Amygdala (tissue), 56 donors: ENCODE results near the gene LMBRD1.
"Not testable (repeated sequence)": the region's sequence is repeated elsewhere in the genome, so short reads cannot be mapped to it uniquely, and the experiment has no call there.

Experiments
- DNase-seq, 56 donors: peaks; one replicate each; lab custom pipeline; 2025; lab: John Stamatoyannopoulos, UW

Gene LMBRD1

DNA sequence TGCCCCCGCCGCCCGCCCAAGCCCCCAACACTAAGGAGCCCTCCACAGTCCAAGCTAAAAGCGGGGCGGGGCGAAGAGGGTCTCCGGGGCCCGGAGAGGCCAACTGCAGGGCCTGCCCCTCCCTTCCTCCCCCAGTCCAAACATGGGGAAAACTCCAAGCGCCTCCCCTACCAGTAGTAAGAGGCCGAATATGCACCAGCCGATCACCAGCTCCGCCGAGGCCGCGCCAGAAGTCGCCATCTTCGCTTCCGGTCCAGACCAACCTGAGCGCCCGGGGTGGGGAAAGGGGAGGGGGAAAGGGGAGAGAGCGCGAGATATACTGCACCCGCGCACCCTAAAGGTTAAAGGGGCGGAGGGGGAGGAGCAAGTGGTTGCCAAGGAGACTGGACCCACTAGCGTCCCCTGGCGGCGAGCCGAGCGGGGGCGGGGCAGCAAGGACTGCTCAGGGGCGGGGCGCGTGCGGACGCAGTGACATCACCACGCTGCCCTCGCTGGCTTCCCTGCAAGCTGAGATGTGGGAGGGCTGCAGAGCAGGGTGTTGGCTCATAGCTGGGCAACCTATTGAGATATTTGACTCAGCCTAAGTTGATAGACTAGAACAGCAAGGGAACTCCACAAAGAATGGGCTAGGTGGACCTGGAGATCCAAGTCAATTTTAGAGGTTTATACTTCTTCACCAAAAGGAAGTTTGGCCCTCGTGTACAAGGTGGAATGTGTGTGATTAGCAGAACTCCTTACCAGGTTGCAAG is at the start of gene LMBRD1:
LMBRD1 (minus strand) TSS at position 369 of the 749 bp plus-strand sequence; CDS start at position 240, 129 bp downstream.
- peak; percentile 64 to 99 (median 94) for DNase-seq

- no peak for DNase-seq
Observed at GRCh38 chr6:69846312-69846711, 49.5 kb upstream of the LMBRD1 start.

DNA sequence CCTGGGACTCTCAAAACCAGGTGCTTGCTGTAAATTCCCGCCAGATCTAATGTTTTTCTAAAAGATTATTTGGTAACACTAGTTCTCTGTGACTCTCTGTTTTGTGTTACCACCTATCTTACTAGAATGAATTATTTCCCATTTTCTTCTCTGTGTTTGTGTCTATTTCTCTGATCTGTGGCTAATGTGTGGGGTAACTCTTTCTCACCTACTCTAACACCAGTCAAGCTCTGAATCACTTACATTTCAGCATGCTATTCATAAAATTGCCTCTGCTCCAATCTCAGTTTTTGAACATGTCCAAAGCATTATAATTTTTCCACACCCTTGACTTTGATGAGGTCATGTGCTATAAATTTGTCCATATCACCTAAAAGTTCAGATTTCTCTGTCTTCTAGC is 46.4 kb upstream of the LMBRD1 start:
- no peak for DNase-seq

- DNase-seq: no peak
Observed at GRCh38 chr6:69841862-69842261, 45.1 kb upstream of the LMBRD1 start.

DNA sequence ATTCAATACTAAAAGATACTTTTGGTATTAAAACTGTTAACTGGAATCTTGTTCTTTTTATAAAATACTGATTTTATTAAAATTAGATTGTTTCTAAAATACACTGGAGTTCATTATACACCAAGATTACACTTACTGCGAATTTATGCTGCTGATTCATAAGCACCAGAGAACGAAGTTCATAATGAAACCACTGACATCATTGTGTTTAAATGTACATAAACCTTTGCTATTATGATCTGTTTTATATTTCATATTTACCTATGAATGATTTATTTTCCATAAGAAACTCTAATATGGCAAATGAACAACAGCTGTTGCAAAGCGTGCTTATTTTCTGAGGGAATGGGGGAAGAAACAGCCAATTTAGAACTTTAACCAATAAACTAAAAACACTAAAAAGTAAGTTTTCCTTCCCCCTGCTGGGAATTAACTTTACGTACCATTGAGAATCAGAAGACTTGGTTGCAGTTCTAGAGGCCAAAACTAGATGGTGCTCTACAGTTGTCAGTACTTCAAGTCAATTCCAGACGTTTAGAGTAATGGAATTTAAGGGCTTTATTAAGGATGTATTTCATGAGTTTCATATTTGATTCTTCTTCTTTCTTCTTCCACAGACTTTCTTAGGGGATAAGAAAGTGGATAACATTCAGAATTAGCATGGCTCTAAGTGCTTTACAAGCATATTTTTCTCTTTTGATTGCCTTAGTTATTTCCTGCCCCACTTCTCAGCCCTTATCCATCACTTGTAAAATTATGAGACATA is 38.8 kb upstream of the LMBRD1 start:
- peak in 4 of 56 donors; percentile 3 to 53 (median 14) for DNase-seq

- no peak for DNase-seq
Observed at GRCh38 chr6:69832558-69832957, 35.7 kb upstream of the LMBRD1 start.

- DNase-seq: no peak
Observed at GRCh38 chr6:69827276-69827893, 30.6 kb upstream of the LMBRD1 start.

DNA sequence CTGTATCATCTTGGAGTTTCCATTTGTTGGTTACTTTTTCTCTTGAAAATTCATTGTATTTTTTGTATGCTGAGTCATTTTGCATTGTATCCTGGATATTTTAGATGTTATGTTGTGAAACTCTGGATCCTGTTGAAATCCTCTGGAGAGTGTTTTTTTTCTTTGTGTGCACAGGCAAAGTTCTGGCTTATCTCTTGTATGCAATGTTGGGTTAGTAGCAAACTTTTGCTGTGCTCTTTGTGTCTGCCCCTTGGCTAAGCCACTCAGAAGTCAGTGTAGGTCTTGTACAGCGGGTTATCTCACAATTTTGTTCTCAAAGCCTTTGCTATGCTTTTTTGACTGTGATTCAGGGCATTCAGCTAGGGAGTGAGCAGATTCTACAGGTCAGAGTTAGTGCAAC is 29.1 kb upstream of the LMBRD1 start:
- DNase-seq: no peak

DNA sequence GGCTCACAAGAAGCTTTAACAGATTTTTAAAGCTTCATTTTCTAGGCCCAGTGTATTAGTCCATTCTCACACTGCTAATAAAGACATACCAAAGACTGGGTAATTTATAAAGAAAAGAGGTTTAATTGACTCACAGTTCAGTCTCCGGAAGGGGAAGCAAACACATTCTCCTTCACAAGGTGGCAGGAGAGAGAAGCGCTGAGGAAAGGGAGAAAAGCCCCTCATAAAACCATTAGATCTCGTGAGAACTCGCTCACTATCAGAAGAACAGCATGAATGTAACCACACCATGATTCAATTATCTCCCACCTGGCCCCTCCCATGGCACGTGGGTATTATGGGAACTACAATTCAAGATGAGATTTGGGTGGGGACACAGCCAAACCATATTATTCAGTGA is 27.5 kb upstream of the LMBRD1 start:
- not testable (repeated sequence) for DNase-seq

GRCh38 chr6:69820438-69820837 is 23.6 kb upstream of the LMBRD1 start:
- peak in 1 of 56 donors; percentile 8 for DNase-seq

GRCh38 chr6:69820018-69820417 is 23.2 kb upstream of the LMBRD1 start:
- no peak for DNase-seq

DNA sequence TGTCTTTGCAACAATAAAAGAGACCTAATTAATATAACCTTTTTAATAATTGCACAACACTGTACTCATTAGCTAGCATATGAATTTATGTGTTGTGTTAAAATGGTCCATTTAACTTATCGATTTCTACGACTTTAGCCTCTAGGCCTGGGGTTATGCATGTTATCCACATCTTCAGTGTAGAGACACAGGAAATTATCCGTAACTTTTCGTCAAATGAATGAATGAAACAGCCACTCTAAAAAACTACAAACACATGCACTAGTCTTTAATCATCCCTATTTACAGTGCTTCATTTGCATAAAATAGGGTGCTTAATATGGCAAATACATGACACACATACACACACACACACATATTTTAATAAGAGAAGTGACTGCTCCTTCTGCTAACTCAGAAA is 22.3 kb upstream of the LMBRD1 start:
- DNase-seq: no peak

DNA sequence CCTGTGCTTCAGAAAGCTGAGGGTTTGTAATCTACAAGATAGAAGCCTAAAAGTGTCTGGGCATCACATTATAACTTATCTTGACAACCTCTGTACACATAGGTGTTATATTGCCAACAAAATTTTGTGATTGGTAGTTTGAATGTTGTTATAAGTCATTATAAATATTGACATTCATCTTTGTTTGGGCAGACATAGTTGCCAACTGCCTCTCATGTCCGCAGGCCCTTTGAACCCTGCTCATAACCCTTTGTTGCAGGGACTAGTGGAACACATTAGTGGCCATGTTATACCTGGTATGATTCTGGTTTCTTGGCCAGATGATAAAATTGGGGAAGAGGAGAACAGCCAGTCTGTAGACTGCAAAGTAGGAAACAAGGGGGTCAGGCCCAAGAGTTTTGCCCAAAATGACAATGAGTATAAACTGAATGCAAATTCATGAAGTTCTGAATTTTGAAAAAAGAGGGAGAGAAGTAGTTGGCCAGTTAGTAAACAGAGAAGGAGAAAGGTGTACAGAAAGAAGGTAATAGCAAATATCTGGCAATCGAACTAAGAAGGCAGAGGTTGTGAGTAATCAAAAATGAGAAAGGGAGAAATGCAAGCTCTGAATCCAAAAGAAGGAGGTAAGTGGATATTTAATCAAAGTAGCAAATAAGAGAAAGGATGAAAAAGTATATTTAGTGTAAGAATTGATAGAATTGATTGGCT is 21.6 kb upstream of the LMBRD1 start:
- no peak for DNase-seq

- DNase-seq: no peak
Observed at GRCh38 chr6:69817358-69817757, 20.5 kb upstream of the LMBRD1 start.

DNA sequence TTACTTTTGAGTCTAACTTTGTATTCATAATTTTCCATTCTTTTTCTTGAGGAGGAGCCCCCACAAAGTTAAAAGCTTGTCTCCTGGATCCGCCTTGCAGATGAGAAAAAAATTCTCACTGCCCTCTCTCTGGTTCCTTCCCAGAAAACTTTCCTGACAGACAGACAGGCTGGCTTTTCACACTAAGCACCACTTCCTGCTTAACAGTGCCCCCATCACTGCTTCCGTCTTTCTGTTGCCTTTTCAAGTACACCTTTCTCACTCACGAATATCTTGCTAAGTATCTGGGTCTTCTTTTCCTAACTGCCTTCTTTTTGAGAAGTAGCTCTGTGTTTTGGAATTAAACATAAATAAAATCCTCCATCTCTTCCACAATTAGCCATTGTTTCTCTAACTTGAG is 19.8 kb upstream of the LMBRD1 start:
- DNase-seq: no peak

GRCh38 chr6:69816026-69816425 is 19.2 kb upstream of the LMBRD1 start:
- DNase-seq: no peak

DNA sequence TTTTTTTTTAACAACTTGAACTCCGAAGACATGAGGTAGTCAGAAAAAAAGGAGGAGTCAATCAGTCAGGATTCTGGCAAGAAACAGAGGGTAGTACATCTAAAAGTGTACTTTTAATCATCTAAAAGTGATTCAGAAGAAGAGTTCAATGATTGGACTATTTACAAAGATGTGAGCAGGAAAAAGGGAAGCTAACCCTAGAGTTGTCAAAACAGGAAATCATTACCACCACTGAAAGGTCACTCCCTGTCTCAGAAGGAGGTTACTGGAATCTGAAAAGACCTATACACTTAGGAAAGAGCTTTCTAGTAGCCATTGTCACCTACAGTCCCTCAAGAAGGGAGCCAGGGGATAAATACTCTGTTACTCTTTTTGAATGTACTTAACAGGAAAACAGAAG is 16.7 kb upstream of the LMBRD1 start:
- DNase-seq: no peak

DNA sequence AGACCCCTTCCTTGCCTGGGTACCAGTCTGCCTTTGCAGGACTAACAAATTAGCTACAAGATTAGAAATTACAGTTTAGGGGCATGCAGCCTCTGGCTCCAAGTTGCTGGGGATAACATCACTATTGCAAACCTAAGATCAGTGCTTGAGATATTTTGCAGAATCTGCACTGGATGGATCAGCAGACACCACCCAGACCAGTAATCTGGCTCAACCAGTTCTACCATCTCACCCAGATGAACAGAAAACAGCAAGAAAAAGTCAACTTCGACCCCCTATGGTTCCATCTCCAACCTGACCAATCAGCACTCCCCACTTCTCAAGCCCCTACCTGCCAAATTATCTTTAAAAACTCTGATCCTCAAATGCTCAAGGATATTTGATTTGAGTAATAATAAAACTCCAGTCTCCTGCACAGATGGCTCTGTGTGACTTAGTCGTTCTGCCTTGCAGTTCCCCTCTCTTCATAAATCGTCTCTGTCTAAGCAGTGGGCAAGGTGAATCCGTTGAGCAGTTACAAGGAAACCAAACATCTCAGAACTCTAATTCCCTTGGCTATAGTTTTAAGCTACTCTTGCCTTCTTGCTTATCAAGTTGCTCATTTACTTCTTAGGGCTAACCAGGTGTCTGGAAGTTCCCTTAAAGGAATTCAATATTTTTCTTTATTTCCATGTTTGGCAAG is 16.1 kb upstream of the LMBRD1 start:
- no peak for DNase-seq

- no peak for DNase-seq
Observed at GRCh38 chr6:69802995-69803394, 6.2 kb upstream of the LMBRD1 start.

- DNase-seq: no peak
Observed at GRCh38 chr6:69801711-69802110, 4.9 kb upstream of the LMBRD1 start.
